ENCODE data around the gene GNAZ.
A peak's percentile ranks its signal among the peaks of the same experiment; 100 is the strongest.
"Not testable (repeated sequence)": the region's sequence is repeated elsewhere in the genome, so short reads cannot be mapped to it uniquely, and the experiment has no call there.

Gene GNAZ

DNA sequence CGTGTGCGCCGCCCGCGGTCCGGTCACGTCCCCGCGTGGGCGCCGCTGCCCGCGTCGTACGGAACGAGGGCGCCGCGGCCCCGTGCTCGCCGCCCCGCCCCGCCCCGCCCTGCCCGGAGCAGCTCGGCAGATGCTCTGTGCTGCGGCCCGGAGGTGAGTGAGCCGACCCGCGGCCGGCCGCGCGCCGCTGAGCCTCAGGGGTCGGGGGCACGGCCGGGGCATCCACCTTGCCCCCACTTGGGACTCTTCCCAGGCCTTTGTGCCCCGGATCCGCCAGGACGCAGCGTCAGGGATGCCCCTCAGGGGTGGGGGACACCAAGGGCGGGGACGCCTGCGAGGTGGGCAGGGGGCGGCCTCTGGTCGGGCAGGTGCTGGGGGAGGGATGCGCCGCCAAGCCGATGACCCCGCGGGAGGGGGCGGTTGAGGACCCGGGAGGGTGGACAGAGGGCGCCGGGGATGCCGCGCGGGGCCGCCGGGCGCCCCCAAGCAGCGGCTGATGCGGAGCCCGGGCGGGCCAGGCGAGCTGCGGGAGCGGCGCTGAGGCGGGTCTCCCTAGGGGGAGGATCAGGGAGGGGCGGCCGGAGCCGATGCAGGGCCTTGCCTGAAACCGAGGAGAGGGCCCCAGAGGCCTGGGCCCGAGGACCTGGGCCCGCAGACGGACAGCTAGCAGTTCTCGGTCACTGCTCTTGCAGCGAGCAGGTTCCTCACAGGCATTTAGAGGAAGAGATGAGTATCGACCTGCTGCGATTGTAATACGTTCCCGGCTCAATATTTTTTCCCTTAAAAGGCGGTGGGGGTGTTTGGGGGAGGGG, at the start of gene GNAZ:
Gene GNAZ (plus strand): TSS at position 102 of the 812 bp plus-strand sequence. CDS start 25,177 bp downstream, outside the sequence.
- peak; percentile 14 for DNase-seq (ENCODE audit: low read depth)
- TF ChIP-seq CTCF (IDR thresholded peaks at IDR 0.05; ENCODE audit: low read depth, low read length) (no peak), MYC (IDR thresholded peaks at IDR 0.05; ENCODE audit: low read depth, low read length) (no peak), POLR2A (IDR thresholded peaks at IDR 0.05; ENCODE audit: extremely low read depth, insufficient read length) (no peak), MAX (IDR thresholded peaks at IDR 0.05; ENCODE audit: low read depth, low read length) (no peak)
- peak within 1 kb of the TSS; percentile 40 for H3K4me3 ChIP-seq (ENCODE audit: low read depth, low read length)

DNA sequence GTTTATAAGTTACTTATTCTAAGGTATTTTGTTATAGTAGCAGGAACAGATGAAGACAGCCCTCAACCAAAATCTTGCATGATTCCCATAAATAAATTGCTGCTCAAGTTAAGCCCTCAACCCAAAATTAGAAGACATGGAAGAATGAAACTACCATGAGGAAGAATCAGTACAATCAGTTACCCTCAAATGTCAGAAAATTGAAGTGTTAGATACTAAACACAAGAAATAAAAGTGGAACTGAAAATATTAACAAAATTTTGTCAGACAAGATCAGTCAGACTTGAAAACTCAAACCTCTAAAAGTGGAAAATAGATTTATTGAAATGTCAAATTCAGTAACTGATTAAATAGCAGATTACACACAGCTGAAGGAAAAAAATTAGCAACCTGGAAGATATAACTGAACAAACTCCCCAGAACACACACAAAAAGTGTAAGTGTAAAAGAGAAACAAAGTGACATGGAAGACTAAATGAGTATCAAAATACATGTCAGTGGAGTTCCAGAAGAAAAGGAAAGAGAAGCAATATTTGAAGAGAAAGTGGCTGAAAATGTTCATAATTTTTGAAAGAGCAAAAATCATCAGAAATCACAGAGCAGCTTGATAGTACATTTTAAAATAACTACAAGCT, 49.5 kb upstream of the GNAZ start:
- TF ChIP-seq MYC (IDR thresholded peaks at IDR 0.05; ENCODE audit: low read depth, low read length): no peak
- no peak for TF ChIP-seq CTCF (IDR thresholded peaks at IDR 0.05; ENCODE audit: low read depth, low read length)
- TF ChIP-seq MAX (IDR thresholded peaks at IDR 0.05; ENCODE audit: low read depth, low read length): no peak
- TF ChIP-seq POLR2A (IDR thresholded peaks at IDR 0.05; ENCODE audit: extremely low read depth, insufficient read length): no peak
- no peak for DNase-seq (ENCODE audit: low read depth)
- H3K4me3 ChIP-seq (ENCODE audit: low read depth, low read length): no peak overlapping the region

- not testable (repeated sequence) for DNase-seq (ENCODE audit: low read depth); H3K4me3 ChIP-seq (ENCODE audit: low read depth, low read length)
Measured at GRCh38 chr22:23021660-23022353, 48.5 kb upstream of the GNAZ start.

- TF ChIP-seq CTCF (IDR thresholded peaks at IDR 0.05; ENCODE audit: low read depth, low read length) (no peak), MYC (IDR thresholded peaks at IDR 0.05; ENCODE audit: low read depth, low read length) (no peak), MAX (IDR thresholded peaks at IDR 0.05; ENCODE audit: low read depth, low read length) (no peak), POLR2A (IDR thresholded peaks at IDR 0.05; ENCODE audit: extremely low read depth, insufficient read length) (no peak)
- DNase-seq (ENCODE audit: low read depth): no peak
Measured at GRCh38 chr22:23023294-23023693, 47.0 kb upstream of the GNAZ start.

DNA sequence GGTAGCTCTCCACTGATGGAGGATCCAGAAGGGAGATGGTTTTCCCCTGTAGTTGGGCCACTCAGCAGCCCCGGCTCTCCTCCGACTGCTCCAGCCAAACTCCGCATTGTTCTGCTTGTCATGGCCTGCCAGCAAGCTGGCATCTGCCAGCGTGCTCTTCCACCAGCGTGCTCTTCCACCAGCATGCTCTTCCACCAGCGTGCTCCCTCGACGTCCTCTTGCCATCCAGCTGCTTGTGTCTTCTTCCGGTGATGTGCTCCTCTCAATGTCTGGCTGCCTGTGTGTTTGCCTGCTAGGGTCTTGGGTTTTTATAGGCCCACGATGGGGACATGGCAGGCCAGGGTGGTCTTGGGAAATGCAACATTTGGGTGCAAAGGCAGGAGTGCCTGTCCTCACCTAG, 43.5 kb upstream of the GNAZ start:
- TF ChIP-seq CTCF (IDR thresholded peaks at IDR 0.05; ENCODE audit: low read depth, low read length) (no peak), POLR2A (IDR thresholded peaks at IDR 0.05; ENCODE audit: extremely low read depth, insufficient read length) (no peak), MAX (IDR thresholded peaks at IDR 0.05; ENCODE audit: low read depth, low read length) (no peak), MYC (IDR thresholded peaks at IDR 0.05; ENCODE audit: low read depth, low read length) (no peak)
- no peak for DNase-seq (ENCODE audit: low read depth)
- no peak overlapping the region for H3K4me3 ChIP-seq (ENCODE audit: low read depth, low read length)

More at GRCh38 chr22:23023294-23023693, 47.0 kb upstream of the GNAZ start:
- H3K4me3 ChIP-seq (ENCODE audit: low read depth, low read length): no peak overlapping the region

- not testable (repeated sequence) for DNase-seq (ENCODE audit: low read depth)
Measured at GRCh38 chr22:23027849-23028248, 42.5 kb upstream of the GNAZ start.

More at GRCh38 chr22:23027849-23028248, 42.5 kb upstream of the GNAZ start:
- H3K4me3 ChIP-seq (ENCODE audit: low read depth, low read length): not testable (repeated sequence)

All from NB4 (cell line).